IMR-90 (cell line): ENCODE data around the gene POMT1. TPM values are rescaled to one million over a fixed set of nuclear protein-coding genes. Genes with fewer than 3 reads are reported as not detected.

Experiments used
- ATAC-seq: fragments of 200-7000 bp; cut with Tn5 transposase; 2 replicates; pipeline ENCODE4 v1.9.1; 2020; ENCODE audit warnings: low read depth, mild to moderate bottlenecking, moderate library complexity
- BruUV-seq: library from RNA; stranded (reverse); fragments of 400-500 nt; replicated peaks from 2 replicates; lab custom pipeline; 2021; lab: Mats Ljungman, UMichigan
- CTCF ChIA-PET: fragments of 300-600 bp; formaldehyde crosslinking; extraction: SDS; loops from one replicate; lab custom pipeline; 2021; ENCODE audit warnings: antibody characterized with exemption; lab: Yijun Ruan, JAX
- POLR2A ChIA-PET: fragments of 300-600 bp; sonication (Branson Sonifier 250); formaldehyde crosslinking; loops from one replicate; lab custom pipeline; 2022; ENCODE audit warnings: antibody characterized with exemption; ENCODE audit not compliant: unreplicated experiment; lab: Charles Lee
- DNase-seq: peaks from one replicate; pipeline ENCODE4 v3.0.0; 2013
- H2AFZ ChIP-seq: replicated peaks from 2 replicates; pipeline ENCODE3; 2013; ENCODE audit warnings: low read length, mild to moderate bottlenecking; ENCODE audit not compliant: poor library complexity
- H2AK5ac ChIP-seq: 2 replicates; pipeline ENCODE4 v1.6.1; 2013; ENCODE audit warnings: low read depth, low read length, inconsistent platforms
- H2AK9ac ChIP-seq: replicated peaks from 2 replicates; pipeline ENCODE3; 2013; ENCODE audit warnings: mild to moderate bottlenecking, low read depth, low read length, moderate library complexity; ENCODE audit not compliant: poor library complexity
- H2BK120ac ChIP-seq: 2 replicates; pipeline ENCODE4 v1.6.1; 2013; ENCODE audit warnings: low read depth, low read length, inconsistent platforms
- H2BK15ac ChIP-seq: 3 replicates; pipeline ENCODE4 v1.6.1; 2013; ENCODE audit warnings: low read depth, low read length, inconsistent platforms
- H2BK20ac ChIP-seq: 2 replicates; pipeline ENCODE4 v1.6.1; 2013; ENCODE audit warnings: low read depth, mild to moderate bottlenecking, inconsistent platforms, low read length, moderate library complexity
- H2BK5ac ChIP-seq: 2 replicates; pipeline ENCODE4 v1.6.1; 2013; ENCODE audit warnings: mild to moderate bottlenecking, low read depth, low read length, inconsistent platforms; ENCODE audit not compliant: poor library complexity, severe bottlenecking
- H3K14ac ChIP-seq: replicated peaks from 2 replicates; pipeline ENCODE4 v1.6.1; 2013; ENCODE audit warnings: low read depth, low read length, inconsistent platforms
- H3K18ac ChIP-seq: 2 replicates; pipeline ENCODE4 v1.6.1; 2013; ENCODE audit warnings: low read depth, low read length, control low read depth
- H3K23ac ChIP-seq: 2 replicates; pipeline ENCODE4 v1.6.1; 2013; ENCODE audit warnings: low read depth, low read length, inconsistent platforms
- H3K27ac ChIP-seq: 2 replicates; pipeline ENCODE4 v1.5.1; 2013; ENCODE audit warnings: mild to moderate bottlenecking, control low read depth, low read length; ENCODE audit not compliant: insufficient read depth
- H3K27me3 ChIP-seq: 2 replicates; pipeline ENCODE4 v1.6.1; 2013; ENCODE audit warnings: low read length; ENCODE audit not compliant: control insufficient read depth, insufficient read depth
- H3K36me3 ChIP-seq: 2 replicates; pipeline ENCODE4 v1.6.1; 2013; ENCODE audit warnings: low read length, mixed read lengths; ENCODE audit not compliant: control insufficient read depth, insufficient read depth
- H3K4ac ChIP-seq: 2 replicates; pipeline ENCODE4 v1.6.1; 2013; ENCODE audit warnings: low read depth, low read length, inconsistent platforms
- H3K4me1 ChIP-seq: 2 replicates; pipeline ENCODE4 v1.6.1; 2013; ENCODE audit warnings: low read length, mixed read lengths; ENCODE audit not compliant: control insufficient read depth, insufficient read depth
- H3K4me2 ChIP-seq: 2 replicates; pipeline ENCODE4 v1.6.1; 2013; ENCODE audit warnings: low read depth, mild to moderate bottlenecking, control low read depth, low read length, moderate library complexity
- H3K4me3 ChIP-seq: 2 replicates; pipeline ENCODE4 v1.5.1; 2013; ENCODE audit warnings: low read depth, mild to moderate bottlenecking, control low read depth, low read length, moderate library complexity; ENCODE audit not compliant: insufficient read depth
- H3K56ac ChIP-seq: 2 replicates; pipeline ENCODE4 v1.6.1; 2013; ENCODE audit warnings: low read length, inconsistent platforms; ENCODE audit not compliant: insufficient read depth; ENCODE audit errors: extremely low read depth
- H3K79me1 ChIP-seq, 2 experiments: 2 replicates each; pipeline ENCODE4 v1.6.1; 2013; ENCODE audit warnings: low read length in 2 of 2, inconsistent platforms in 1 of 2, low read depth in 1 of 2
- H3K9ac ChIP-seq: 2 replicates; pipeline ENCODE4 v1.6.1; 2013; ENCODE audit warnings: low read depth, low read length, control low read depth
- H3K9me1 ChIP-seq: 2 replicates; pipeline ENCODE4 v1.6.1; 2013; ENCODE audit warnings: low read length, inconsistent platforms; ENCODE audit not compliant: insufficient read depth
- H3K9me3 ChIP-seq: 2 replicates; pipeline ENCODE4 v1.6.1; 2013; ENCODE audit warnings: low read length; ENCODE audit not compliant: control insufficient read depth, insufficient read depth
- H4K20me1 ChIP-seq: 2 replicates; pipeline ENCODE4 v1.6.1; 2013; ENCODE audit warnings: low read length, inconsistent platforms; ENCODE audit not compliant: insufficient read depth
- H4K5ac ChIP-seq: 2 replicates; pipeline ENCODE4 v1.6.1; 2013; ENCODE audit warnings: mild to moderate bottlenecking, low read depth, low read length, control low read depth
- H4K8ac ChIP-seq, 2 experiments: 2 replicates each; pipeline ENCODE4 v1.6.1; 2013; ENCODE audit warnings: low read depth in 2 of 2, low read length in 2 of 2, control low read depth in 1 of 2, inconsistent platforms in 1 of 2
- H4K91ac ChIP-seq: 2 replicates; pipeline ENCODE4 v1.6.1; 2013; ENCODE audit warnings: low read depth, low read length, inconsistent platforms; ENCODE audit not compliant: insufficient read depth
- BHLHE40 ChIP-seq: fragments of 150-350 bp; IDR thresholded peaks from 2 replicates; pipeline ENCODE4 v1.6.1; 2016; ENCODE audit warnings: mild to moderate bottlenecking, low read depth, low read length
- CEBPB ChIP-seq: IDR thresholded peaks from 2 replicates; pipeline ENCODE4 v1.6.1; 2012; ENCODE audit warnings: low read depth, low read length, improper control_type of control experiment
- CHD1 ChIP-seq: IDR thresholded peaks from 2 replicates; pipeline ENCODE4 v1.6.1; 2012; ENCODE audit warnings: low read depth, low read length, improper control_type of control experiment
- FOS ChIP-seq: fragments of 150-350 bp; IDR thresholded peaks from 2 replicates; pipeline ENCODE4 v1.6.1; 2016; ENCODE audit warnings: low read depth, low read length
- MAFK ChIP-seq: IDR thresholded peaks from 2 replicates; pipeline ENCODE4 v1.6.1; 2012; ENCODE audit warnings: low read depth, low read length, improper control_type of control experiment
- MAZ ChIP-seq: IDR thresholded peaks from 2 replicates; pipeline ENCODE4 v1.6.1; 2012; ENCODE audit warnings: low read depth, mild to moderate bottlenecking, low read length, improper control_type of control experiment, moderate library complexity, borderline replicate concordance
- MXI1 ChIP-seq: IDR thresholded peaks from 2 replicates; pipeline ENCODE4 v1.6.1; 2012; ENCODE audit warnings: low read depth, mild to moderate bottlenecking, low read length, moderate library complexity, borderline replicate concordance
- NFE2L2 ChIP-seq: fragments of 150-350 bp; IDR thresholded peaks from 2 replicates; pipeline ENCODE4 v1.6.1; 2016; ENCODE audit warnings: low read depth, mild to moderate bottlenecking, low read length
- POLR2A ChIP-seq: IDR thresholded peaks from 2 replicates; pipeline ENCODE4 v1.6.1; 2012; ENCODE audit warnings: mild to moderate bottlenecking, low read depth, low read length
- RAD21 ChIP-seq: IDR thresholded peaks from 2 replicates; pipeline ENCODE4 v1.6.1; 2012; ENCODE audit warnings: low read length, improper control_type of control experiment
- RFX5 ChIP-seq: IDR thresholded peaks from 2 replicates; pipeline ENCODE4 v1.8.0; 2012; ENCODE audit warnings: low read depth, mild to moderate bottlenecking, low read length, moderate library complexity
- SMC3 ChIP-seq: fragments of 150-350 bp; IDR thresholded peaks from 2 replicates; pipeline ENCODE4 v1.6.1; 2016; ENCODE audit warnings: low read depth, mild to moderate bottlenecking, antibody characterized with exemption, low read length, moderate library complexity
- WGBS, 2 experiments: methylation state at CpG; one replicate each; pipeline versions ENCODE4 v1.1.5 to v1.1.7; 2013; ENCODE audit warnings: missing lambda C conversion rate in 2 of 2; ENCODE audit not compliant: insufficient read length in 1 of 2; ENCODE audit errors: extremely low coverage in 2 of 2; 5-methylcytosine and 5-hydroxymethylcytosine counted together
- dilution Hi-C: fragments of 300-500 bp; cut with HindIII; formaldehyde crosslinking; loops from one replicate; pipeline ENCODE4 v1.14.3; 2018; ENCODE audit warnings: low sequenced_read_pairs; ENCODE audit not compliant: unreplicated experiment
- in situ Hi-C: fragments of 300-500 bp; cut with MboI; formaldehyde crosslinking; loops from 3 replicates; pipeline ENCODE4 v1.14.3; 2019; ENCODE audit warnings: low sequenced_read_pairs, inconsistent platforms, mixed read lengths
- intact Hi-C: fragments of 100-400 bp; cut with micrococcal nuclease; formaldehyde crosslinking; loops from 2 replicates; pipeline ENCODE4 v1.10.0; 2022
- polyA plus RNA-seq, 3 experiments: library from polyadenylated mRNA; depleted of rRNA; stranded (reverse); fragments of >200 nt; gene quantifications; 2 replicates each; pipeline ENCODE4 v1.2.3, GENCODE V29; 2012; ENCODE audit warnings: low replicate concordance in 1 of 3
- total RNA-seq: library from RNA; depleted of rRNA; stranded (reverse); fragments of >200 nt; gene quantifications from 2 replicates; pipeline ENCODE4 v1.2.3, GENCODE V29; 2012
- TF ChIP-seq, protein P1 (sequence below): fragments of 150-350 bp; IDR thresholded peaks from 2 replicates; pipeline ENCODE4 v1.6.1; 2017; ENCODE audit warnings: mild to moderate bottlenecking, antibody characterized with exemption, low read length, low read depth
- TF ChIP-seq, protein P2 (sequence below): fragments of 150-350 bp; IDR thresholded peaks from 2 replicates; pipeline ENCODE4 v1.6.1; 2016; ENCODE audit warnings: low read depth, mild to moderate bottlenecking, low read length, moderate library complexity, borderline replicate concordance
- TF ChIP-seq, protein P3 (sequence below): conservative IDR thresholded peaks from 2 replicates; pipeline ENCODE4 v1.5.1; 2012; ENCODE audit warnings: mild to moderate bottlenecking, low read depth, low read length, improper control_type of control experiment

The POMT1 gene
- total and polyA plus RNA-seq, 2 of the 4 experiments (the other 2 are of a cell fraction): 24.2 to 36.5 TPM

DNA sequence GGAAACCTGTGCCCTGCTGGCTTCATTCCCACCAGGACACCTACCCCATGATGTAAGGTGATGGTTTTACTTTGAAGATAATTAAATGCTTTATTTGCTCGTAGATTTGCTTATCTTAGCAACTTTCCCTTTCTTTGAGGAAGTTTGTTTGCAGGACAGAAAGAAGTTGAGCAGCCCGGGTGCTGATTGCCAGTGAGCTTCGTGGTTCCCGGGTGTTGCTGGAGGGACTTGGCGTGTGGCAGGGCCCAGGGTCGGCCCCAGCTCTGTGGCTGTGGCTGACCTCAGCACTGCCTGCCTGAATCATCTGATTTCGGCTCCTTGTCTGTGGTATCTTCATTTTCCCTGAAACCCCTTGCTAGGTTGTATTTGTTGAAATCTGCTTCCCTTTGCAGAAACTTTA lies 8.7 kb downstream of the POMT1 start:
- Histone ChIP-seq H3K23ac (no peak overlapping the region), H4K91ac (no peak overlapping the region), H3K14ac (no peak overlapping the region), H3K4me2 (no peak overlapping the region), H2BK5ac (no peak overlapping the region), H4K8ac (no peak overlapping the region), H2AK5ac (no peak overlapping the region), H3K36me3 (peaks cover 65% of the 10 kb centered on the region), H3K18ac (no peak overlapping the region), H3K79me1 (peaks cover 0 to 9% of the 10 kb centered on the region in 2 experiments; a peak in 2 of 4 replicates), H3K4me1 (no peaks in the 10 kb centered on the region), H3K27me3 (no peaks in the 10 kb centered on the region), H3K9ac (no peak overlapping the region), H2AK9ac (no peak overlapping the region), H2AFZ (no peak overlapping the region), H4K20me1 (no peaks in the 10 kb centered on the region), H3K27ac (no peak overlapping the region), H3K9me1 (0 out of 2 replicates have a peak, but pooled peaks cover 6% of the 10 kb centered on the region), H4K5ac (no peak overlapping the region), H2BK15ac (no peak overlapping the region), H2BK20ac (no peak overlapping the region), H3K56ac (no peak overlapping the region), H2BK120ac (no peak overlapping the region), H3K9me3 (no peaks in the 10 kb centered on the region), H3K4ac (no peak overlapping the region), H3K4me3 (no peak overlapping the region)
- WGBS, 2 experiments: 90% methylated on average over 5 of the region's 7 CpGs; no CpG with 5 or more reads in 1 of the 2 experiments
- no peak for DNase-seq
- ChIA-PET POLR2A (no interaction called here), CTCF (no interaction called here)
- in situ Hi-C loops: no loop called here
- ATAC-seq: no peak
- BruUV-seq: no TSS peak
- dilution Hi-C loops: no loop called here
- TF ChIP-seq MAFK: no peak
- no peak for TF ChIP-seq FOS
- no peak for TF ChIP-seq RAD21
- TF ChIP-seq POLR2A: no peak
- TF ChIP-seq, protein P1, sequence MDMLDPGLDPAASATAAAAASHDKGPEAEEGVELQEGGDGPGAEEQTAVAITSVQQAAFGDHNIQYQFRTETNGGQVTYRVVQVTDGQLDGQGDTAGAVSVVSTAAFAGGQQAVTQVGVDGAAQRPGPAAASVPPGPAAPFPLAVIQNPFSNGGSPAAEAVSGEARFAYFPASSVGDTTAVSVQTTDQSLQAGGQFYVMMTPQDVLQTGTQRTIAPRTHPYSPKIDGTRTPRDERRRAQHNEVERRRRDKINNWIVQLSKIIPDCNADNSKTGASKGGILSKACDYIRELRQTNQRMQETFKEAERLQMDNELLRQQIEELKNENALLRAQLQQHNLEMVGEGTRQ: no peak
- no peak for TF ChIP-seq CEBPB
- no peak for TF ChIP-seq BHLHE40
- TF ChIP-seq NFE2L2: no peak
- TF ChIP-seq SMC3: no peak
- no peak for TF ChIP-seq CHD1
- TF ChIP-seq MXI1: no peak
- TF ChIP-seq, protein P2, sequence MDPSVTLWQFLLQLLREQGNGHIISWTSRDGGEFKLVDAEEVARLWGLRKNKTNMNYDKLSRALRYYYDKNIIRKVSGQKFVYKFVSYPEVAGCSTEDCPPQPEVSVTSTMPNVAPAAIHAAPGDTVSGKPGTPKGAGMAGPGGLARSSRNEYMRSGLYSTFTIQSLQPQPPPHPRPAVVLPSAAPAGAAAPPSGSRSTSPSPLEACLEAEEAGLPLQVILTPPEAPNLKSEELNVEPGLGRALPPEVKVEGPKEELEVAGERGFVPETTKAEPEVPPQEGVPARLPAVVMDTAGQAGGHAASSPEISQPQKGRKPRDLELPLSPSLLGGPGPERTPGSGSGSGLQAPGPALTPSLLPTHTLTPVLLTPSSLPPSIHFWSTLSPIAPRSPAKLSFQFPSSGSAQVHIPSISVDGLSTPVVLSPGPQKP: no peak
- no peak for TF ChIP-seq MAZ
- TF ChIP-seq, protein P3, sequence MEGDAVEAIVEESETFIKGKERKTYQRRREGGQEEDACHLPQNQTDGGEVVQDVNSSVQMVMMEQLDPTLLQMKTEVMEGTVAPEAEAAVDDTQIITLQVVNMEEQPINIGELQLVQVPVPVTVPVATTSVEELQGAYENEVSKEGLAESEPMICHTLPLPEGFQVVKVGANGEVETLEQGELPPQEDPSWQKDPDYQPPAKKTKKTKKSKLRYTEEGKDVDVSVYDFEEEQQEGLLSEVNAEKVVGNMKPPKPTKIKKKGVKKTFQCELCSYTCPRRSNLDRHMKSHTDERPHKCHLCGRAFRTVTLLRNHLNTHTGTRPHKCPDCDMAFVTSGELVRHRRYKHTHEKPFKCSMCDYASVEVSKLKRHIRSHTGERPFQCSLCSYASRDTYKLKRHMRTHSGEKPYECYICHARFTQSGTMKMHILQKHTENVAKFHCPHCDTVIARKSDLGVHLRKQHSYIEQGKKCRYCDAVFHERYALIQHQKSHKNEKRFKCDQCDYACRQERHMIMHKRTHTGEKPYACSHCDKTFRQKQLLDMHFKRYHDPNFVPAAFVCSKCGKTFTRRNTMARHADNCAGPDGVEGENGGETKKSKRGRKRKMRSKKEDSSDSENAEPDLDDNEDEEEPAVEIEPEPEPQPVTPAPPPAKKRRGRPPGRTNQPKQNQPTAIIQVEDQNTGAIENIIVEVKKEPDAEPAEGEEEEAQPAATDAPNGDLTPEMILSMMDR: no peak
- no peak for TF ChIP-seq RFX5
- intact Hi-C loops: no loop called here
